NCI-H460 (cell line): ENCODE results near the gene ARHGAP25. TPM values are rescaled to one million over a fixed set of nuclear protein-coding genes. Genes with fewer than 3 reads are reported as not detected.
"Not testable (repeated sequence)": the region's sequence is repeated elsewhere in the genome, so short reads cannot be mapped to it uniquely, and the experiment has no call there.

Experiments used
- DNase-seq: peaks from one replicate; pipeline ENCODE4 v3.0.0-alpha.2; 2016; ENCODE audit warnings: low read depth; ENCODE audit errors: extremely low read depth
- total RNA-seq: library from RNA; depleted of rRNA; stranded (reverse); fragments of >200 nt; shearing (Covaris generic); gene quantifications from 2 replicates; pipeline ENCODE4 v1.2.3, GENCODE V29; 2014

Gene ARHGAP25
- total RNA-seq, 1 experiment from 2014 or later: 3.1 TPM

- no peak for DNase-seq
Measured at GRCh38 chr2:68790600-68790999, 56.0 kb downstream of the ARHGAP25 start.

DNA sequence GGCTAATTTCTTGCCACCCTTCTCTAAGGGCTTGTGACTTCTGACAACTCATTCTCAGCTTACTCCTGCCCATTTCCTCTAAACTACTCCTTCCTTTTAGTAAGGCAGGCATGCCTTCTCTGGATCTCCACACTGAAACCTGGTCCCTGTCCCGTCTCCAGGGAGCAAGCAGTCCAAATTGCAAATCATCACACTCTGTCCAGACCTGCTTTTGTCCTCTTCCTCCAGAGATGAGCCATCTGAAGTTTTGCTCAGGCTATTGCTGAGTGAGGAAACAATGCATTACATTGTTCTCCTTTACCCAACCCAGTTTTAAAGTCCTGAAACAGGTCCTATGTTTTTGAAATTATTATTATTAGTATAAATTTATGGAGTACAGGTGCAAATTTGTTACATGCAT is 57.3 kb downstream of the ARHGAP25 start:
- DNase-seq: no peak

GRCh38 chr2:68792751-68793150 is 58.1 kb downstream of the ARHGAP25 start:
- DNase-seq: no peak

GRCh38 chr2:68796295-68796905 is 61.8 kb downstream of the ARHGAP25 start:
- no peak for DNase-seq

GRCh38 chr2:68798569-68798968 is 64.0 kb downstream of the ARHGAP25 start:
- no peak for DNase-seq

DNA sequence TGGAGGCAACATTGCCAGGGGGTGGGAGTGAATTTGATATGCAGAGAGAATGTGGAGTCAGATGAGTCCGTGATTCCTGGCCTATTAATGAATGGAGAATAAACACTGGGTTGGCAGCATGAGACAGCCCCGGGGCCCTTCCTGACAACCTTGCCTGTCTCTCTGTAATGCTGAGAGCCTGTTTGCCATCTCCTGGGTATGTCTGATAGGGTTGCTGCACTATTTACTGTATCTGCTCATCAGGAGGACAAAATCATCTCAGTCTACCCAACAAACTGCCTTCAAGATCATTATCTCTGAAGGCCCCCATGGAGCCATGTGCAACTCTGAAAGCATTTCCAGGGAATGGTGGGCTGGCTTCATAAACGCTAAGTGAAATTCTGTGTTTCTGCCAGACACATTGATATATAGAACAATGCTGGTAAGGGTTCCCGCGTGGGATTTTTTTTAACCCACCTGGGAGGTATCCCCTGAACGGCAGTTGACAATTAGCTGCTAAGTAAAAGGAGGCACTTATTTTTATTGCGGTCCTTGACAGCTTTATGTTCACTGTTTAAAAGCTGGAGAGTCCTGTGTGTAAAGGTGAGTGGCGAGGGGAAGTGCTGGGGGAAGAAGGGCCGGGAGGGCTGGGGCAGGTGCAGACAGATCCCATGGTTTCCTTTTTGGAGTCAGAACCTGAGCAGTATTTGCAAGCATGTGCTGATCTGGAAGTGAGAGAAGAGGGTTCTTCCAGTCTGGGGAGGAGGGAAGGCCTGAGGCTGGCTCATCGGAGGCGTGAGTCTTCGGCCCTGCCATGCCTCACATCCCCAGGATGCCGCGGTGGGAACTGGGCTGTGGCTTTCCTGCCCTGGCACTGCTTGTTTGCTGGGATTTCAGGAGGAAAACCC is 64.8 kb downstream of the ARHGAP25 start:
- DNase-seq: no peak

- DNase-seq: no peak
Measured at GRCh38 chr2:68800027-68800401, 65.4 kb downstream of the ARHGAP25 start.

- no peak for DNase-seq
Measured at GRCh38 chr2:68800517-68800916, 65.9 kb downstream of the ARHGAP25 start.

DNA sequence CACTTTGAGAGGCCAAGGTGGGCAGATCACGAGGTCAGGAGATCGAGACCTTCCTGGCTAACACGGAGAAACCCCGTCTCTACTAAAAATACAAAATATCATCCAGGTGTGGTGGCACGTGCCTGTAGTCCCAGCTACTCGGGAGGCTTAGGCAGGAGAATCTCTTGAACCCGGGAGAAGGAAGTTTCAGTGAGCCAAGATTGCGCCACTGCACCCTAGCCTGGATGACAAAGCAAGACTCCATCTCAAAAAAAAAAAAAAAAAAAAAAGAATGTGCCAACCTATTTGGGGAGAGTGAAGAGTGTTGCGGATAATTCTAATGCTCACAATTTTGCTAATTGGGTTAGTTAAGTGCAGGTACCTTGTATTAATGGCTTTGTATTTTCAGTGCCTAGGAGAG is 67.5 kb downstream of the ARHGAP25 start:
- not testable (repeated sequence) for DNase-seq

DNA sequence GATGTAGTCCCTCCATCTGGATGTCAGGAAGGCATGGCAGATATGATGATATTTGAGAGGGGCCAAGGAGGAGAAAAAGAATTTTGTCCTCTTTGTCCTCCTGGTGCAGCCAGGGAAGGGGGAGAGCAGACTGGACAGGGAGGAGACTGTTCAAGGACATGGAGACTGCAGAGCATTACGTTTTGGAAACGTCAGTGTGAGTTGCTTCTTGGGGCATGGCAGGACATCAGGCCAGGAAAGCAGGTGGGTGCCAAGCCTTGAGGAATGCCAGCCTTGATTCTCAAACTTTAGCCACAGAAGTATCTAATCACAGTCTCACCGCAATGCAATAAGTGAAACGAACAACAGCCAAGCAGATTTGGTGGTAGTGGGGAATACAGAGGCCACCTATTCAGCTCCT is 70.4 kb downstream of the ARHGAP25 start:
- no peak for DNase-seq

DNA sequence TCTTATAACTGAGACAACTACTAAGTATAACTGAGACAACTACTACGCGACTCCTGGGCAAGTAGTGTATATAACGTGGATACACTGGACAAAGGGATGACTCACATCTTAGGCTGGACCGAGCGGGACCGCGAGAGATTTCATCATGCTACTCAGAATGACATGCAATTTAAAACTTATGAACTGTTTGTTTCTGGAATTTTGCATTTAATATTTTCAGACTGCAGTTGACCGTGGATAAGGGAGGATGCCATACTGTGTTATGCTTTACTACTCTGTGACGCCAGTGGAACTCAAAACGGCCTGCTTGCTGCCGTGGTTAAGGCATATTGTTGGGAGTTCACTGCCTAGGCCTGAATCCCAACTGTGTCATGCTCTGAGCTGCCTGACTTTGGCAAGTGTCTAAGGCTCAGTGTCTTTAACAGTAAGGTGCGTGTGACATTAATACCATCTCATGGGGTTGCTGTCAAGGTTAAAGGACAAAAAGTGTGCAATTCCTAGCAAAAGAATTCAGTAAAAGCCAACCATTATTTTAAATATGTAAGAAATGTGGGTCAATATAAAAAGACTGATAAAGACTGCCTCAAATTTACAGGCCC is 72.0 kb downstream of the ARHGAP25 start:
- peak; percentile 60 for DNase-seq

GRCh38 chr2:68807821-68808266 is 73.2 kb downstream of the ARHGAP25 start:
- no peak for DNase-seq

GRCh38 chr2:68809324-68810240 is 75.0 kb downstream of the ARHGAP25 start:
- peak; percentile 69 for DNase-seq

DNA sequence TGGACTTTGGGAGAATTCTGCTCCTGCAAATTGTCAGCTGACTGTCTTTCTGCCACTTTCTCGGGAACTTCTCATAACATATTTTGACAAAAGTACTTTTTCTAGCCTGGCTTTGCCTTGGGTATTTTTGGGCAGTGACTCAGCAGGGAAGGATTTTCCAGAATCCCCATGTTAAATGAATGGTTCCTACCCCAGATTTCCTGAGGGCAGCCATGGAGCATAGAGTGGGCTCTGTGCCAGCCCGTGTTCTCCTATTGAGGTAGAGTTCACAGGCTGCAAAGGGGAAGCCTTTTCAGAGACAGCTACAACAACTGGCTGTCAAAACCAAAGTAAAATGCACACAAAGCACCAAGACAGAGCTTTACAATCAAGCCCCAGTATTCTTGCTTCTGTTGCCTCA is 76.8 kb downstream of the ARHGAP25 start:
- no peak for DNase-seq

DNA sequence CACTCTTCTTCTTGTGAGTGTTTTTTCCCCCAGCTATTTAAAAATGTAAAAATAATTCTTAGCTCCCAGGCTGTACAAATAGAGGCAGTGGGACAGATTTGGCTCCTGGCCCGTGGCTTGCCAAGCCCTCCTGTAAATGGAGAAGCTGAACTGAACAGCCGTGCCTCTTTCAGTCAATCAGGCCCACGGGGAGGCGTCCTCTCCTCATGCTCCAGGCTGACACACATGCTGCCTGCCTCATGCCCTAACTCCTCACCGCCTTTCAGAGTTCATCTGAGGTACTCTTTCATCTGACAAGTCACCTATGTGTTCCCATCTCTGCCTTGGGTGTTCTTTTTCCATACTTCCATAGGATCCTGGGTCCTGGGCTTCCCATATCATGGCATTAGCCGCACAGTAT is 77.6 kb downstream of the ARHGAP25 start:
- DNase-seq: no peak

DNA sequence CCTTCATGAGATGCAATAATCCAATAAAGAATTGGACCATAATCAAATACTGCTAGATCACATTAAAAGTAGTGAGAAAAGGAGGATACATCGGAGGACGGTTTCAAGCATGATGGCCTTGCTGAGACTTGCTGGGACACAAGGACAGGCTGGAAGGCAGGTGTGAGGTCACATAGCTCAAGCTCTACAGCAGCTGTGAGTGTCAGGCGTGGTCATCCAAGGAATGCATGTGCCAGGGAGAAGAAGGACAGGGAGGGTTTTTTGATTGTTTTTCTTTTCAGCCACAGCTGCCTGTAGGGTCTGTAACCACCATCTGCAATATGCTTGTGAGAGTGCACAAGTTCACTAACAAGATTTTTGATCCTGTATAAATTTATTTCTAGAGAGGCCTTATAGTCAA is 79.0 kb downstream of the ARHGAP25 start:
- DNase-seq: no peak

- DNase-seq: no peak
Measured at GRCh38 chr2:68817306-68817705, 82.7 kb downstream of the ARHGAP25 start.

GRCh38 chr2:68819556-68819955 is 84.9 kb downstream of the ARHGAP25 start:
- DNase-seq: no peak

DNA sequence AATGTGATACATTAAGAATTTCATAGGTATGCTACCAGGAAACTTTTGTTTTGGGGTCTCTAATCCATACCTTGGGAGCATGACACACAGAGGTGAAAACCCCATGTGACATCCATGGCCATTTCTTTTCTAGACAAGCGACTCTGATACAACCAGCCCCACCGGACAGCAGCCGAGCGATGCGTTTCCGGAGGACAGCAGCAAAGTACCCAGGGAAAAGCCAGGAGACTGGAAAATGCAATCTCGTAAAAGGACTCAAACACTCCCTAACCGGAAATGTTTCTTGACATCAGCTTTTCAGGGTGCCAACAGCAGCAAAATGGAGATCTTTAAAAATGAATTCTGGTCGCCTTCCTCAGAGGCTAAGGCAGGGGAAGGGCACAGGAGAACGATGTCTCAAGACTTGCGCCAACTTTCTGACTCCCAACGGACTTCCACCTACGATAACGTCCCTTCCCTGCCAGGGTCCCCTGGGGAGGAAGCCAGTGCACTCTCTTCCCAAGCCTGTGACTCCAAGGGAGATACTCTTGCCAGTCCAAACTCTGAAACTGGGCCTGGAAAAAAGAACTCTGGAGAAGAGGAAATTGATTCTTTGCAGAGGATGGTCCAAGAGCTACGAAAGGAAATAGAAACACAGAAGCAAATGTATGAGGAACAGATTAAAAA is 87.7 kb downstream of the ARHGAP25 start:
- DNase-seq: no peak

DNA sequence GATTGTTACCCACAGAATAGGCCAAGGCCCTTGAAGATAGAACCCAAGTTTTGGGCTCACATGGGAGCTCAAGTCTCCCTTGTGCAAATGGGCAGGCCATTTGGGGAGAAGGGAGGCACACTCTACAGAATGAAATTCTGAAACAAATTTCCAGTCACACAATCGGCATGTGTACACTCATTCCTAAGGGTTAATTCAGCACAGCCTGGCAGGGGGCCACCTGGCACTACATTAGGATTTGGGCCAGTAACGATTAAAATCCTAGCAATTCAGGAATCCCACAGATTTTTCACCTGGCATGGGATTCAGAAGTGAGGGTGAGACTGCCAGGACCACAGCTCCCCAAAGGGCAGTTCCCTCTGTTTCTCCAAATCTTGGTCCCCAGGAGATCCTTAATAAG is 90.2 kb downstream of the ARHGAP25 start:
- DNase-seq: no peak
